RWPE1 (cell line): ENCODE data around the gene NIPBL.

Experiments used
- CTCF ChIA-PET: fragments of 350-600 bp; sonication (Branson Sonifier 250); formaldehyde crosslinking; extraction: SDS; loops from one replicate; lab custom pipeline; 2021; lab: Yijun Ruan, JAX
- POLR2A ChIA-PET: fragments of 400-600 bp; formaldehyde crosslinking; extraction: SDS; loops from one replicate; lab custom pipeline; 2020; ENCODE audit warnings: antibody characterized with exemption; ENCODE audit not compliant: low non-redundant PET; lab: Yijun Ruan, JAX
- DNase-seq: peaks from one replicate; pipeline ENCODE4 v3.0.0; 2012; ENCODE audit warnings: low spot score
- H3K27ac ChIP-seq: fragments of 450-650 bp; 2 replicates; pipeline ENCODE4 v1.5.1; 2017
- CTCF ChIP-seq: fragments of 450-650 bp; conservative IDR thresholded peaks from 2 replicates; pipeline ENCODE4 v1.5.1; 2017; ENCODE audit warnings: low read depth, mild to moderate bottlenecking

The NIPBL gene, protein sequence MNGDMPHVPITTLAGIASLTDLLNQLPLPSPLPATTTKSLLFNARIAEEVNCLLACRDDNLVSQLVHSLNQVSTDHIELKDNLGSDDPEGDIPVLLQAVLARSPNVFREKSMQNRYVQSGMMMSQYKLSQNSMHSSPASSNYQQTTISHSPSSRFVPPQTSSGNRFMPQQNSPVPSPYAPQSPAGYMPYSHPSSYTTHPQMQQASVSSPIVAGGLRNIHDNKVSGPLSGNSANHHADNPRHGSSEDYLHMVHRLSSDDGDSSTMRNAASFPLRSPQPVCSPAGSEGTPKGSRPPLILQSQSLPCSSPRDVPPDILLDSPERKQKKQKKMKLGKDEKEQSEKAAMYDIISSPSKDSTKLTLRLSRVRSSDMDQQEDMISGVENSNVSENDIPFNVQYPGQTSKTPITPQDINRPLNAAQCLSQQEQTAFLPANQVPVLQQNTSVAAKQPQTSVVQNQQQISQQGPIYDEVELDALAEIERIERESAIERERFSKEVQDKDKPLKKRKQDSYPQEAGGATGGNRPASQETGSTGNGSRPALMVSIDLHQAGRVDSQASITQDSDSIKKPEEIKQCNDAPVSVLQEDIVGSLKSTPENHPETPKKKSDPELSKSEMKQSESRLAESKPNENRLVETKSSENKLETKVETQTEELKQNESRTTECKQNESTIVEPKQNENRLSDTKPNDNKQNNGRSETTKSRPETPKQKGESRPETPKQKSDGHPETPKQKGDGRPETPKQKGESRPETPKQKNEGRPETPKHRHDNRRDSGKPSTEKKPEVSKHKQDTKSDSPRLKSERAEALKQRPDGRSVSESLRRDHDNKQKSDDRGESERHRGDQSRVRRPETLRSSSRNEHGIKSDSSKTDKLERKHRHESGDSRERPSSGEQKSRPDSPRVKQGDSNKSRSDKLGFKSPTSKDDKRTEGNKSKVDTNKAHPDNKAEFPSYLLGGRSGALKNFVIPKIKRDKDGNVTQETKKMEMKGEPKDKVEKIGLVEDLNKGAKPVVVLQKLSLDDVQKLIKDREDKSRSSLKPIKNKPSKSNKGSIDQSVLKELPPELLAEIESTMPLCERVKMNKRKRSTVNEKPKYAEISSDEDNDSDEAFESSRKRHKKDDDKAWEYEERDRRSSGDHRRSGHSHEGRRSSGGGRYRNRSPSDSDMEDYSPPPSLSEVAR (N-terminal part only)

DNA sequence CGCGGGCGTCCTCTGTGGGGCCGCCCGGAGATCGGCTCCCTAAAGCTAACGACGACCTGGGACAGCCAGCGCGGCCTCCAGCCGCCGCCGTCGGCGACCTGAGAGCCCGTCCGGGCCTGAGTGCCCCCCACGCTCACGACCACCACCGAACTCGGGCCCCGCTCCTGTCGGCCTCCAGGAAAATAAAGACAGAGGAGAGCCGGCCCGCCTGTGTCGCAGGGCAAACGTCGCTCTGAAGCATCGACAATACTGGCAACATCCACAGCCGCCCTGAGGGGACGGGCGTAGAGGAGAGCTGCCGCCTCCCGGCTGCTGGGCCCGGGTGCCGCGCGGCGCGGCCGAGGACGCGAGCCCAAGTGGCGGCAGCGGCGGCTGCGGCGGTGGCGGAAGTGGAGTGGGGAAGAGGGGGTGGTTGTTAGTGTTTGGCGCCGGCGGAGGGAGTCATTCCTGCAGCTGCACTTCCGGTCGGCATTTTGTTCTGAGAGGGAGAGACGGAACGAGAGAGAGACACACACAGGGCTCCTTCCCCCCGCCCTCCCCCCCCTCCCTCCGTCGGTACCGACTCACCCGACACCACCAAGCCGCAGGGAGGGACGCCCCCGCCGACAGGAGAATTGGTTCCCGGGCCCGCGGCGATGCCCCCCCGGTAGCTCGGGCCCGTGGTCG lies at the start of gene NIPBL:
TSS of gene NIPBL (plus strand) at position 471 of the 666 bp plus-strand sequence. CDS start 76,928 bp downstream, outside the sequence.
- TF ChIP-seq CTCF: no peak
- ChIA-PET CTCF (interaction anchor here (0.7 to 2.5 kb wide), 5 partner anchors 77 to 152 kb away, joined by 3 to 10 read pairs (median 4); no protein-coding TSS in a partner anchor), POLR2A (interaction anchor here (0.7 kb wide), 1 partner anchor 132 kb away, joined by 3 read pairs; no protein-coding TSS in a partner anchor)
- peak within 1 kb of the TSS; percentile 97 for H3K27ac ChIP-seq
- peak; percentile 90 for DNase-seq

DNA sequence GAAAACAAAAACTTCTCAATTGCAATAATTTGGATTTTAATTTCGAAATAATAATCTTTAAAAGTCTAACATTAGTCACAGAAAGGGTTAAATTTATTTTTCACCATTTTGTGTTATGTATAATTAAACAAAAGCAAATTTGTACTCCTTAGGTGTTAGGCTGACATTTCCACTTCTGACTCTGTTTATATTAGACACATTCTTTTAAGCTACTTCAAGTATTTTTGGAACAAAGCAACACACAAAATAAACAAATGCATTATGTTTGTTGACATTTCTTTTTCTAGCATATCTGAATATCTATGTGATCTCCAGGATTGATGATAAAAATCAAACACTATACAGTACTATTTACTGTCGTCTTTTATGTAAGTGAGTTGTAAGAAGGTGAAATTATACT lies 44.3 kb upstream of the NIPBL start:
- no peak for TF ChIP-seq CTCF
- DNase-seq: no peak
- ChIA-PET POLR2A (no interaction called here), CTCF (no interaction called here)
- no peak overlapping the region for H3K27ac ChIP-seq

- no peak overlapping the region for H3K27ac ChIP-seq
- ChIA-PET POLR2A (no interaction called here), CTCF (interaction anchor here (1.1 kb wide), 1 partner anchor 97 kb away, joined by 3 read pairs; no protein-coding TSS in a partner anchor)
- TF ChIP-seq CTCF: no peak
- no peak for DNase-seq
Observed at GRCh38 chr5:36836831-36837230, 39.7 kb upstream of the NIPBL start.

GRCh38 chr5:36839489-36840476 lies 36.8 kb upstream of the NIPBL start:
- DNase-seq: no peak
- no peak for TF ChIP-seq CTCF
- ChIA-PET POLR2A (no interaction called here), CTCF (interaction anchor here (0.6 to 1.0 kb wide), 2 partner anchors 82 to 611 kb away, joined by 4 to 8 read pairs; no protein-coding TSS in a partner anchor)
- no peak overlapping the region for H3K27ac ChIP-seq

DNA sequence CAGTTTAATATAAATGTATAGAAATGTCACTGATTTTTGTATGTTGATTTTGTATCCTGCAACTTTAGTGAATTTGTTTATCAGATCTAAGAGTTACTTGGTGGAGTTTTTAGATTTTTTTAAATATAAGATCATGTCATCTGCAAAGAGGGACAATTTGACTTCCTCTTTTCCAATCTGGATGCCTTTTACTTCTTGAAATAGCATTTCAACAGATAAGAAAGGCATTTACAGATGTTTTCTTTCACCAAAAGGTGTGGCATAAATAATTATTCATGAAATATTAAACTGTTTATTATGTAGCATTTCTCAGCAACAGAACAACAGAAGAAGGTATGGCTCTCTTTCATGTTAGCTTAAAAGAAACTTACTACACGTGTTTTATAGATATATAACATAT lies 34.9 kb upstream of the NIPBL start:
- ChIA-PET CTCF (interaction anchor here (0.7 kb wide), 2 partner anchors 12 to 29 kb away, joined by 3 read pairs; no protein-coding TSS in a partner anchor), POLR2A (no interaction called here)
- TF ChIP-seq CTCF: no peak
- H3K27ac ChIP-seq: no peak overlapping the region
- DNase-seq: no peak
